Upper lobe of right lung (tissue), 1 donor: ENCODE results near the gene MPV17L. TPM values are rescaled to one million over a fixed set of nuclear protein-coding genes. Genes with fewer than 3 reads are reported as not detected.
A peak's percentile ranks its signal among the peaks of the same experiment; 100 is the strongest.
"Not testable (repeated sequence)": the region's sequence is repeated elsewhere in the genome, so short reads cannot be mapped to it uniquely, and the experiment has no call there.

Source experiments
- ATAC-seq: fragments of 200-7000 bp; cut with Tn5 transposase; one replicate; pipeline ENCODE4 v1.9.1; 2020; ENCODE audit warnings: mild to moderate bottlenecking, moderate library complexity
- DNase-seq: peaks from one replicate; pipeline ENCODE4 v3.0.0-alpha.2; 2020
- H3K27ac ChIP-seq: fragments of 200-600 bp; one replicate; pipeline ENCODE4 v1.8.0; 2022
- H3K27me3 ChIP-seq: fragments of 200-600 bp; one replicate; pipeline ENCODE4 v1.8.0; 2022; ENCODE audit warnings: mild to moderate bottlenecking
- H3K36me3 ChIP-seq: fragments of 200-600 bp; one replicate; pipeline ENCODE4 v1.8.0; 2022
- H3K4me1 ChIP-seq: fragments of 200-600 bp; one replicate; pipeline ENCODE4 v1.8.0; 2022
- H3K4me3 ChIP-seq: fragments of 200-600 bp; one replicate; pipeline ENCODE4 v1.8.0; 2022; ENCODE audit warnings: mild to moderate bottlenecking
- H3K9me3 ChIP-seq: fragments of 200-600 bp; one replicate; pipeline ENCODE4 v1.8.0; 2022
- intact Hi-C: fragments of 100-400 bp; cut with DNase I; formaldehyde crosslinking; loops from one replicate; pipeline ENCODE4 v1.11.0; 2022
- total RNA-seq: library from RNA; stranded (reverse); fragmentation: NEBNext Ultra II Directional; extraction: Animal tissue kit (Norgen Biotek cat#: 25700); gene quantifications from one replicate; pipeline ENCODE4 v1.2.1, GENCODE V29; 2021
- TF ChIP-seq, protein P1 (sequence below): fragments of 200-600 bp; IDR thresholded peaks from one replicate; pipeline ENCODE4 v1.8.0; 2022; ENCODE audit warnings: antibody characterized with exemption
- donor health status: DM: no; HTN: yes; CAD: no; lungs with severe emphysema.

Gene MPV17L
- total RNA-seq, 1 donor from 2014 or later, result 1.6 TPM

DNA sequence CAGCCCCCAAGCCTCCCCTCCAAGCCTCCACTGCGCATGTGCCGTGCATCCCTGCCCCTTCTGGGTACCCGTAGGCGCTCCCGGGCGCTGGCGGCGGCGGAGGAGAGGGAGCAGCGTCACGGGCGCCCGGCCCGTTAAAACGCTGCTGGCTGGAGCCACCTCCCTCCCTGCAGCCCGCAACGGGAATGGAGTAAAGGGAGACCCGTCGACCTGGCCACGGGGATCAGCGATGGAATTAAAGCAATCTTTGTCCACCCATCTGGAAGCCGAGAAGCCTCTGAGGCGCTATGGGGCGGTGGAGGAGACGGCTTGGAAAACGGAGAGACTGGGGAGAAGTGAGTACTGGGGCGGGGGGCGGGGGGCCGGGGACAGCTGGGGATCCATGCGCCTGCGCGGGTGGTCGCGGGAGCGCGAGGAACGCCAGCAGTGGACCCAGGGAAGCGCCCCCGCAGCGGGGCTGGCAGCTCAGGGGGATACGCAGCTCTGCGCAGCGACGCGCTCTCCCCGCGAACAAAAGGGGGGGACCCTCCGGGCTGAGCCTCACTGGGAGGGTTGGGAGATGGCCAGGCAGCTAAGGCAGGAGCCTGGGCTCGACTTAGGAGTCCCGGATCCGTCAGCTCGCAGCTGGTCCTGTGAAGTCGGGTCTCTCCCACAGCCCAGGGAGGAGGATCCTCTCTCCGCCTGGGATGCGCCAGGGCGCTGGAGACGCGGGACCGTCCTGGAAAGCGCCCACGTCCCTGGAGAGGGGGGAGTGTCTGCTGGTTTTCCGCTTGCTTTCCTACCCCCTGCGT lies 39.1 kb downstream of the MPV17L start, which contains the start of gene BMERB1:
Gene BMERB1, plus strand, starts transcription at position 164 of the 791 bp plus-strand sequence. Its CDS starts 66 bp downstream, at position 230.
- DNase-seq, result peak; percentile 70
- Histone ChIP-seq H3K4me1 (peaks cover 10% of the 10 kb centered on the region), H3K9me3 (no peaks in the 10 kb centered on the region), H3K4me3 (peak within 1 kb of the TSS; percentile 72), H3K36me3 (no peaks in the 10 kb centered on the region), H3K27me3 (peaks cover 11% of the 10 kb centered on the region), H3K27ac (peak within 1 kb of the TSS; percentile 58)
- peak; percentile 76 for ATAC-seq
- intact Hi-C loops, result no loop called here
- TF ChIP-seq, protein P1, sequence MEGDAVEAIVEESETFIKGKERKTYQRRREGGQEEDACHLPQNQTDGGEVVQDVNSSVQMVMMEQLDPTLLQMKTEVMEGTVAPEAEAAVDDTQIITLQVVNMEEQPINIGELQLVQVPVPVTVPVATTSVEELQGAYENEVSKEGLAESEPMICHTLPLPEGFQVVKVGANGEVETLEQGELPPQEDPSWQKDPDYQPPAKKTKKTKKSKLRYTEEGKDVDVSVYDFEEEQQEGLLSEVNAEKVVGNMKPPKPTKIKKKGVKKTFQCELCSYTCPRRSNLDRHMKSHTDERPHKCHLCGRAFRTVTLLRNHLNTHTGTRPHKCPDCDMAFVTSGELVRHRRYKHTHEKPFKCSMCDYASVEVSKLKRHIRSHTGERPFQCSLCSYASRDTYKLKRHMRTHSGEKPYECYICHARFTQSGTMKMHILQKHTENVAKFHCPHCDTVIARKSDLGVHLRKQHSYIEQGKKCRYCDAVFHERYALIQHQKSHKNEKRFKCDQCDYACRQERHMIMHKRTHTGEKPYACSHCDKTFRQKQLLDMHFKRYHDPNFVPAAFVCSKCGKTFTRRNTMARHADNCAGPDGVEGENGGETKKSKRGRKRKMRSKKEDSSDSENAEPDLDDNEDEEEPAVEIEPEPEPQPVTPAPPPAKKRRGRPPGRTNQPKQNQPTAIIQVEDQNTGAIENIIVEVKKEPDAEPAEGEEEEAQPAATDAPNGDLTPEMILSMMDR, result no peak

DNA sequence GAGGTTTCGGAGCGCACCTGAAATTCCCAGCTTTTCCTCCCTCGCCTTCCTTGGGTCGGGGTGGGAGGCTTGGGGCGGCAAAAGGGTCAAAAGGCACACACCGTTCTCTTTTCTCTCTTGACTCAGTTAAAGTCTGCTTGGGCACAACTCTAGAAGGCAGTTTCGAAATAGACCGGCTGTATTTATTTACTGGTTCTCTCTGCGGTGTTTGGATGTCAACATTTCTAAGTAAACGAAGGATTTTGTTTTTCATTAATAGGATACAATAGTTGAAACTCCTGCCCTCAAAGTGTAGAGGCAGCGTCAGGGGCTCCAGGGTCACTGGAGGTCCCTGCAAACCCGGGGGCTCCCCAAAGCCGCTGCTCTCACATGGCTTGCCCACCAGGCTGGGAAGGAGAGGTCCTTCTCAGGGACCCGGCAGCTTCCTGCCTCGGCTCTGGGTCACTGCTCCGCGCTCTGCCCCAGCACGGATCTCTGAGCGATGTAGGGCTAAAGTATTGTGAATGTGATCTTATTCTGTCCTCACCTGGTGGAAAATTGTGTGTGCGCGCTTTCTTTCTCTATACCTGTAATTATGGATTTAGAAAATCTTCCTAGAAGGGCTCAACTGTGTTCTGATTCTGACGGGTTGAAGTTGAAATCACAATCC lies 39.8 kb downstream of the MPV17L start:
- Histone ChIP-seq H3K9me3 (no peaks in the 10 kb centered on the region), H3K4me3 (peak overlapping the region; percentile 72), H3K27me3 (peaks cover 11% of the 10 kb centered on the region), H3K36me3 (no peaks in the 10 kb centered on the region), H3K4me1 (peaks cover 10% of the 10 kb centered on the region), H3K27ac (peak overlapping the region; percentile 58)
- TF ChIP-seq, protein P1, result no peak
- intact Hi-C loops, result no loop called here
- DNase-seq (no peak), ATAC-seq (peak; percentile 32)

DNA sequence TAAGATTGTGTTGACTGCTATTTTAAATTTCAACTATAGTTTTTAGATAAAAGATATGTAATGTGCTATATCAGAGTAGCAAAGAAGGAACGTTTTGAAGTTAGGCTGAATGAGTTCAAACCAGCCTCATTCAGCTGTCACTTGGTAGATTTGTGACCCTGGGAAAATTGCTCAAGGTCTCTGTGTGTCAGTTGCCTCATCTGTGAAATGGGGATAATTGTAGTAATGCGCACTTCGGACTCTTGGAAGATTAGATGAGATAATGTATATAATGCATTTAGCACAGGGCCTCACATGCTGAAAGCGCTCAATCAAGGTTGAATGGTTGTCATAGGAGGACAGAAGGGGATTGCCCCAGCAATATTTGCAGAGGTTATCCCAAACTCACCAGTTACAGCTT lies 43.5 kb downstream of the MPV17L start:
- ATAC-seq, result no peak
- DNase-seq, result no peak
- Histone ChIP-seq H3K9me3 (no peaks in the 10 kb centered on the region), H3K27ac (no peak overlapping the region), H3K27me3 (peaks cover 11% of the 10 kb centered on the region), H3K4me1 (peaks cover 10% of the 10 kb centered on the region), H3K4me3 (no peak overlapping the region), H3K36me3 (no peaks in the 10 kb centered on the region)
- intact Hi-C loops, result no loop called here
- TF ChIP-seq, protein P1, result no peak

DNA sequence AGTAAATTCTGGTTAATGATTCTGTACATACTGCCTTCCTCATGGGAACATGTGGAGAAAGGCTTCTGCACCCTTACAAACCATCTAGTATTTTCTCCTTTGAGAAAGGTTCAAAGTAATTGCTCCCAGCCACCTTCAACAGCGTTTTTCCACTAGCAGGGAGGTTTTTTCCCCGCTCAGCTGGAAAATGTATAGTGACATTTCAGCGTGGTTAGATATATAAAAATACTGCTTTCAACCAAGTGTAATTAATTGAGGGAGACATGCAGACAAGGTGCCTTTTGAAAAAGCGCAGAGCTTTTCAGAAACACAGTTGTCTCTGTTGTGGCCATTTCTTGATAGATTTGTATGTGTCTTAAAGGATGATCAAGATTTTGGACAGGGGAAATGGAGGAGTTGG lies 44.0 kb downstream of the MPV17L start:
- Histone ChIP-seq H3K9me3 (no peaks in the 10 kb centered on the region), H3K27me3 (peaks cover 8% of the 10 kb centered on the region), H3K27ac (no peak overlapping the region), H3K4me1 (peaks cover 10% of the 10 kb centered on the region), H3K4me3 (no peak overlapping the region), H3K36me3 (no peaks in the 10 kb centered on the region)
- ATAC-seq, result no peak
- DNase-seq, result no peak
- TF ChIP-seq, protein P1, result no peak
- intact Hi-C loops, result no loop called here

DNA sequence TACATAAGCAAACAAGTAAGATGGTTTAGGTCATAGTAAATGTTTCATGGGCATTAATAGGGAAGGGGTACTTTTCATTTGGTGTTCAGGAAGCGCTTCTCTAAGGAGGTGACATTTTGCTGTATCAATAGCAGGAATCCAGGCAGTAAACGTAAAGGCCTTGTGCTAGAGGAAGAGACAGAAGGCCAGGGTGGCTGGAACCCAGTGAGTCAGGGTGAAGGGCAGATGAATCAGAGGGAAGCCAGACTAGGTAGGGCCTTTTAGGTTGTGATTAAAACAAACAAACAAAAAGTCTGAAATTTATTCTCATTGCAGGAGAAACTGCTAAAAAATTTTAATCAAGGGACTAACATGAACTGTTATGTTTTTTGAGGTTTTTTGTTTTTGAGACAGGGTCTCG lies 45.3 kb downstream of the MPV17L start:
- TF ChIP-seq, protein P1, result no peak
- Histone ChIP-seq H3K4me3 (no peak overlapping the region), H3K27ac (no peak overlapping the region), H3K9me3 (no peaks in the 10 kb centered on the region), H3K27me3 (no peaks in the 10 kb centered on the region), H3K36me3 (no peaks in the 10 kb centered on the region), H3K4me1 (peaks cover under 1% of the 10 kb centered on the region)
- no peak for ATAC-seq
- intact Hi-C loops, result no loop called here
- DNase-seq, result no peak

DNA sequence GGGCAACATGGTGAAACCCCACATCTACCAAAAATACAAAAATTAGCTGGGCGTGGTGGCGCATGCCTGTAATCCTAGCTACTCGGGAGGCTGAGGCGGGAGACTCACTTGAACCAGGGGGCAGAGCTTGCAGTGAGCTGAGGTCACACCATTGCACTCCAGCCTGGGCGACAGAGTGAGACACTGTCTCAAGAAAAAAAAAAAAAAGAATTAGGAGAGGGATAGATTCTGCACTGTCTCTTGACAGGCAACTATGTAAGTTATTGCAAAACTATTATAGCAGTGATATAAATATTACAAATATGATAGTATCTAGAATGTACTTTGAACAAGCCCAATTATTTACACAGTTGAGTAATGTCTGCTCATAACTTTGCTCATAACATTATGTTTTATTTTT lies 46.6 kb downstream of the MPV17L start:
- H3K9me3 ChIP-seq, intact Hi-C loops, H3K4me3 ChIP-seq, H3K27ac ChIP-seq, H3K36me3 ChIP-seq, H3K4me1 ChIP-seq, ATAC-seq, DNase-seq, H3K27me3 ChIP-seq: not testable (repeated sequence)
